GM18511 (cell line): ENCODE data around the gene ARAP3.

Experiments used
- ATAC-seq: cut with Tn5 transposase; IDR thresholded peaks from one replicate; pipeline ENCODE4 v1.9.1; 2021; ENCODE audit warnings: mild to moderate bottlenecking, moderate library complexity; ENCODE audit not compliant: unreplicated experiment

Gene ARAP3

DNA sequence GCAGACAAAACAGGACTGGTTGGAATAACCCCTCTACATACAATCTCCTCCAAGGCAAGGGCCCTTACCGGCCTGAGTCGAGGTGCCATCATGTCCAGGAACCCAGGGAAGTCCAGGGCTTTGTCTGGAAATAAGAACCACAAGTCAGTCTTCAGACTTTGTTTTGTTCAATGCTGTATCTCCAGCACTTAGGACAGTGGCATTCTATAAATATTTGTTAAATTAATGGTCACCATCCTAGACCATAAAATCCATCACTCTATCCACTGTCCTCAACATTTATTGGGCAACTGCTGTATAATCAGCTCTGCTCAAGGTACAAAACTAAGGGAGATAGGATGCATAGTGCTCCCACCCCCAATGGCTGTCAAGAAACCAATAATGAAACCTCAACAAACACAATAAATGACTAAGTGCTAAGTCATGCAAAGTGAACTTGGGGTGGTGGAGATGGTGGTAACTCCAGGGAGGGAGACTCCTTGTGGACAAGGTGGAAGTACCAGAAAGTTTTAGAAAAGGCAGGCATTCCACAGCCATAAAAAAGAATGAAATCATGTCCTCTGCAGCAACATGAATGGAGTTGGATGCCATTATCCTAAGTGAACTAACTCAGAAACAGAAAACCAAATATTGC, 40.3 kb downstream of the ARAP3 start:
- peak; percentile 48 for ATAC-seq

GRCh38 chr5:141640698-141641097, 41.3 kb downstream of the ARAP3 start:
- ATAC-seq: no peak

DNA sequence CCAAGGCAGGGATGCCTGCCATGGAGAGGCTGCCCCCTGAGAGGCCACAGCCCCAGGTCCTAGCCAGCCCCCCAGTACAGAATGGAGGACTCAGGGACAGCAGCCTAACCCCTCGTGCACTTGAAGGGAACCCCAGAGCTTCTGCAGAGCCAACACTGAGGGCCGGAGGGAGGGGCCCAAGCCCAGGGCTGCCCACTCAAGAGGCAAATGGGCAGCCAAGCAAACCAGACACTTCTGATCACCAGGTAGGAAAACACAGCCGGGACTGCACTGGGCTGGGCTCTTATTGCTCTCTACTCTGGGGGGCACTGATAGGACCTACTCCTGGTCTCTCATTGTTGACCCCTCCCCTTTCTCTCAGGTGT, 42.0 kb downstream of the ARAP3 start:
- ATAC-seq: no peak

GRCh38 chr5:141639357-141640050, 42.5 kb downstream of the ARAP3 start:
- ATAC-seq: no peak

GRCh38 chr5:141638771-141639170, 43.3 kb downstream of the ARAP3 start:
- ATAC-seq: no peak

DNA sequence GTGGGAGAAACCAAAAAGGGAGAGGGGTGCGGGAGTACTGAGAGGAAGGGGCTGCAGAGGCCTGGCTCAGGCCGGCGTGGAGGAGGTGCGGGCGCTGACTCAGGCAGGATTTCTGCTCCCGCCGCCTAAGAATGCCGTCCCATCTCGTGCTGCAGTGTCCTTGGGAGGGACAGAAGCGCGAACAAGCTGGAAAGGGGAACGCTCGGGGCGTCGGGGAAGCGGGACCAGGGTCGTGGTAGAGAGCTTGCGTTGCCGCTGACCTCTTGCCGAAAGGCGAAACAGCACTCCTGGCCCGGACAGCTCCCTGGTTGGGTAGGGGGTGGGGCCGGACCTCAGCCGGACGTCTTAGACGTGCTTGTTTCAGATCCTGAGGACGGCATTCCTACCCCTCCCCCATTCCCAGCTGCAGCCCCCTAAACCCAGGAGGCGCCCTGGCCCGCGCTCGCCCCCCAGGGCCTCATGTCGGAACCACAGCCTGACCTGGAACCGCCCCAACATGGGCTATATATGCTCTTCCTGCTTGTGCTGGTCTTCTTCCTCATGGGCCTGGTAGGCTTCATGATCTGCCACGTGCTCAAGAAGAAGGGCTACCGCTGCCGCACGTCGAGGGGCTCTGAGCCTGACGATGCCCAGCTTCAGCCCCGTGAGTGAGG, 44.1 kb downstream of the ARAP3 start:
- peak; percentile 25 for ATAC-seq

GRCh38 chr5:141637123-141637766, 44.8 kb downstream of the ARAP3 start:
- peak; percentile 31 for ATAC-seq

DNA sequence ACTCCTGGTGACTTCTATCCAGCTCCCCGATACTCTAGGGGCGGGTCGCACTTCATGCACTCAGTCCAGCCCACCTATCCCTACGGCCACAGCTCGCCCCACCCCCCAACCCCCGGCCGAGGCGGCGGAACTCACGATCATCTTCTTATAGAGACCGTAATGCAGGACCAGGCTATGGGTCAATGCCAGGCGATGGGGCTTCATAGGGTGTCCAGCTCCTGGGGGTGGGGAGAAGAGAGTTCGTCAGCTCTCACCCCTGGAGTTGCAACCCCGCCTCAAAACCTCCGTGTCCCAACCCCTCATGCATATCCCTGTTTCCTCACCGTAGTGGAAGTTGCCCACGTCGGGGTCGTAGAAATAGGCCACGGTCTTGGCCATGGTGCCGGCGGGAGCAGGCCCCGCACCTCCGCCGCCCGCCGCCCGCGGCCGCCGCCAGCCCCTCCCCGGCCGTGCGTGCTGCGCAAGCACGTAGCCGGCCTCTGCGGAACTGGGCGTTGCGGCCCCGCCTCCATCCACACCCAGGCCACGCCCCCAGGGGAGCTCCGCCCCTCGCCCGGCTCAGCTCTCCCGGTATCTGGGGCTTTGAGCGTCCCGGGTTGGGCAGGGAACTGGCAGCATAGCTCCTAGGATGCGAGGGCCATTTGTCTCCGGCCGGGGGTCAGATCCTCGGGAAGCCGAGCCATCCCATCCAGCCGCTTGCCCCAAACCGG, 45.5 kb downstream of the ARAP3 start, which contains the start of the genes HDAC3 and RELL2:
Gene HDAC3 (minus strand): TSS at position 437 of the 710 bp plus-strand sequence. CDS start 59 bp downstream, at position 378.
Gene RELL2 (plus strand): TSS at position 585 of the 710 bp plus-strand sequence. CDS start 1,229 bp downstream, outside the sequence.
- ATAC-seq: peak; percentile 71

DNA sequence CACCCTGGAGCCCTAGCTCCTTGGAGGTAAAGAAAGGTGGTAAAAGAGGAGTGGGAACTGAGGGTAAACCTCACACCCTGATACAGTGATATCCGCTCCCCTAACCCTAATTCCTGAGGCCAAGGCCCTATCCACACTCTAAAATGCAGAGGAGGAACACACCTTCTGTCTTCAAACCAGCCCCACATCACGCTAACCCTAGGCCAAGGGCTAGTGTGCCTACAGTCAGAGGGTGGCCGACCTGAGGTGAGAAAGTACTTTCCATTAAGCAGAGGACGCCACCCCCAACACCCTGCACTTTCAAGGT, 46.0 kb downstream of the ARAP3 start:
- no peak for ATAC-seq

- no peak for ATAC-seq
Measured at GRCh38 chr5:141635646-141636045, 46.4 kb downstream of the ARAP3 start.

DNA sequence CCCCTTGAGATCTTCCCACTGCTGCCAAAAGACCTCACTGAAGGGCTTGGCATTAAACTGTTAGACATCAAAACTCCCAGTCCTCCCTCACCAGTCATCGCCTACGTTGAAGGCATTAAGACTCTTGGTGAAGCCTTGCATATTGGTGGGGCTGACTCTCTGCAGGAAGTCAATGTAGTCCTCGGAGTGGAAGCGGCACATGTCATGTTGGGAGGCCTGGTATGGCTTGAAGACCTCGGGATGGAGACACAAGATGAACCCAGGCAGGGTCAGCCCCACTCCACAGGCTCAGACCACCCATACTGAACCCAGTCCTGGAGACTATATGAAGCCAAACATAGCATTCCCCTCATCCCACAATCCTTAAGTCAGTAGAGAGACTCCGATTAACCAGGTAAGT, 47.3 kb downstream of the ARAP3 start:
- no peak for ATAC-seq

GRCh38 chr5:141633871-141634561, 48.0 kb downstream of the ARAP3 start:
- peak; percentile 65 for ATAC-seq

DNA sequence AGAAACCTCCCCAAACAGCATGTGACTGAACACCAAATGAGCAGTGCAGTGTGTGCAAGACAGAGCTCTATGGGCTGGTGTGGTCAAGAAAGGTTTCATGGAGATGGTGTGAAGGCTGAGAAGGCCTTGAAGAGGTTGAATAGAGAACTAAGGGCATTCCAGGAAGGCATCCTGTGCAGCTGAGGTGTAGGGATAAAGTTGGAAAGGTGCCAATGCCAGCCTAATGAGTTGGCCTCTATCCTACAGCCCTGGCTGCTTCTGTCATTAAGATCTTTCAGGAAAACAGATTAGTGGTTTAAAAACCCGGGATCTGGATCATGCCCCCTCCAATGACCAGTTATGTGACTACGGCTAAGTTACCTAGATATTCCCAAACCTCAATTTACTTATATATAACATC, 49.4 kb downstream of the ARAP3 start:
- no peak for ATAC-seq

- ATAC-seq: no peak
Measured at GRCh38 chr5:141630570-141631140, 51.4 kb downstream of the ARAP3 start.

DNA sequence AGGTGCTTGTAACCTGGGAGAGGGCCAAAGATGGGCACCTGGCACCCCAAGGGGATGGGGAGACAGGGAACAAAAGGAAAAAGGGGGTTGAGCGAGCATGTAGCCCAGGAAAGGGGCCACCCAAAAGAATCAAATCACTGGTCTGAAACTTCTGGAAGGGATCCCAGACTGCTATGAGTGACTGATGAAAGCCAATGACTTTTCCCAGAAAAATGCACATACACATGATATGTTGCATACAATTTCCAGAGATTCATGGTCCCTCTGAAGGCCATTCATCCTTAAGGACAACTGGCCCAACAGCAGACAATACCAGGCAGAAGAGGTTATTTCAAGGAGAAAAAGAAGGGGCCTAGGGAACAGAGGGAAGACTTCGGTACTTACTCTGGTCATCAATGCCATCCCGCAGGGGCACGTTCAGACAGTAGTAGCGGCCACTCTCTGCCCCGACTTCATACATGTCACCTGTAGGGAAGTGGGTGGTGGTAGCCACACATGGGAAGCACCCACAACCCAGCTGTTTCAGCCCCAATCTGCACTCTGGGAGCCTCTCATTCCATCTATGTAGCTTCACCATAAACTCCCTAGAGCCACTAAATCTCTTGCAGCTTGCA, 53.7 kb downstream of the ARAP3 start:
- no peak for ATAC-seq

DNA sequence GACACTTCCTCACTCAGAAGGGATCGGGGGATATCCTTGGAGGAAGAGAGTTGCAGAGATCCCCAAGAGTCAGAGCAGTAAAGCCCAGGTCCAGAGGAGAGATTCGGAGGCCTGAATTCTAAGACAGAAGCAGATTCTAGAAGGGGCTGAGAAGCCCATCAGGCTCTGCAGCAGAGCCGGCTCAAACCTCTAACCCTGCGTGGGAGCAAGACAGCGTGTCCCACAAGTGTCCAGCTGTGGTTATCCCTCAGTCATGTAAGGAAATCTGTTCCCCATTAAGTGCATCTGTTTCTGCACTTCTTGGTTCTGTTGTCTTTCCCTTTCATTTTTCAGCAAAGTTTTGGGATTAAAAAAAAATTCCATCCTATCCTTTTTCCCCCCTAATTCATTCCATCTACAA, 58.4 kb downstream of the ARAP3 start:
- ATAC-seq: no peak

DNA sequence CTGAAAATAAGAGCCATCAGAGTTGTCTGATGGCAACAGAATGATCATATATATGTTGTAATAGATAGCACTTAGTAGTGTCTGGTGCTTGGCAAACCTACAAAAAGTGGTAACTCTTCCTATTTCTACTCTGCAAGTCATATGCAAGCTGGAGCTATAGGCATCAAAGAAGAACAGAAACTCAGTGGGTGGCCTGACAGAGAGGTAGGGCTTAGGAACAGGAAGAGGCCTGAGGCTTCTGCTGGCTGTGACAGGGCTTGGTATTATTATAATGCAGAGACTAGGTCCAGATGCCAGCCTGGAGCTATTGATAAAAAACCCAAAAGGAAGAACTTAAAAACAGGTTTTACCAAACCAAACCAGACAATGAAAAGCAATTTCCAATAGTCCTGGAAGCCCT, 58.8 kb downstream of the ARAP3 start:
- peak; percentile 53 for ATAC-seq

- peak; percentile 84 for ATAC-seq
Measured at GRCh38 chr5:141618804-141619554, 63.1 kb downstream of the ARAP3 start, which contains the start of gene DIAPH1. TSS of gene DIAPH1 (minus strand) at chr5:141619000. CDS start at chr5:141618914, 86 bp downstream.
